IMR-90 (cell line): Measurements from ENCODE around the gene ANXA3.

ENCODE experiments used
- BHLHE40 ChIP-seq: fragments of 150-350 bp; IDR thresholded peaks from 2 replicates; pipeline ENCODE4 v1.6.1; 2016; ENCODE audit warnings: mild to moderate bottlenecking, low read depth, low read length
- CTCF ChIP-seq: conservative IDR thresholded peaks from 2 replicates; pipeline ENCODE4 v1.5.1; 2012; ENCODE audit warnings: mild to moderate bottlenecking, low read depth, low read length, improper control_type of control experiment
- POLR2A ChIP-seq: IDR thresholded peaks from 2 replicates; pipeline ENCODE4 v1.6.1; 2012; ENCODE audit warnings: mild to moderate bottlenecking, low read depth, low read length
- RAD21 ChIP-seq: IDR thresholded peaks from 2 replicates; pipeline ENCODE4 v1.6.1; 2012; ENCODE audit warnings: low read length, improper control_type of control experiment
- RFX5 ChIP-seq: IDR thresholded peaks from 2 replicates; pipeline ENCODE4 v1.8.0; 2012; ENCODE audit warnings: low read depth, mild to moderate bottlenecking, low read length, moderate library complexity
- SMC3 ChIP-seq: fragments of 150-350 bp; IDR thresholded peaks from 2 replicates; pipeline ENCODE4 v1.6.1; 2016; ENCODE audit warnings: low read depth, mild to moderate bottlenecking, antibody characterized with exemption, low read length, moderate library complexity

- no peak for TF ChIP-seq CTCF
- TF ChIP-seq POLR2A: no peak
- TF ChIP-seq RFX5: no peak
- TF ChIP-seq SMC3: no peak
- no peak for TF ChIP-seq RAD21
- TF ChIP-seq BHLHE40: no peak
Measured at GRCh38 chr4:78527555-78527954, 24.0 kb upstream of the ANXA3 start.
